Endothelial cell of umbilical vein (primary cell): ENCODE results near the gene PTCD1. TPM values are rescaled to one million over a fixed set of nuclear protein-coding genes. Genes with fewer than 3 reads are reported as not detected.

Experiments used
- BruUV-seq: library from RNA; stranded (reverse); fragments of 400-500 nt; replicated peaks from 2 replicates; lab custom pipeline; 2021; lab: Mats Ljungman, UMichigan
- CTCF ChIA-PET: fragments of 300-600, 350-600 bp; sonication (Branson Sonifier 250); formaldehyde crosslinking; loops from one replicate; lab custom pipeline; 2021; ENCODE audit warnings: antibody characterized with exemption, inconsistent platforms; lab: Charles Lee
- POLR2A ChIA-PET: fragments of 300-600, 350-600 bp; sonication (Branson Sonifier 250); formaldehyde crosslinking; loops from one replicate; lab custom pipeline; 2021; ENCODE audit warnings: antibody characterized with exemption, inconsistent platforms; lab: Charles Lee
- DNase-seq: peaks from one replicate; pipeline ENCODE4 v3.0.0-alpha.2; 2011; ENCODE audit warnings: low read depth, low spot score
- FAIRE-seq: peaks from 2 replicates; lab custom pipeline; 2011; peaks lifted over from hg19 to GRCh38; lab: Jason Lieb, UNC
- H2AFZ ChIP-seq: 2 replicates; pipeline ENCODE4 v1.6.0; 2012; ENCODE audit warnings: low read depth, low read length, control low read depth, inconsistent platforms
- H3K27ac ChIP-seq: 2 replicates; pipeline ENCODE4 v1.5.1; 2011; ENCODE audit warnings: low read depth, mild to moderate bottlenecking, control low read depth, low read length, moderate library complexity; ENCODE audit not compliant: insufficient read depth
- H3K27me3 ChIP-seq, 2 experiments: 2 replicates each; pipeline versions ENCODE4 v1.6.0 to v1.6.1; 2011; ENCODE audit warnings: low read length in 2 of 2, mixed read lengths in 1 of 2; ENCODE audit not compliant: control insufficient read depth in 2 of 2, insufficient read depth in 2 of 2
- H3K36me3 ChIP-seq, 2 experiments: 2 replicates in 1 of 2; 3 replicates in 1 of 2; pipeline ENCODE4 v1.5.1; 2011; ENCODE audit warnings: low read length in 2 of 2, mild to moderate bottlenecking in 1 of 2, moderate library complexity in 1 of 2; ENCODE audit not compliant: control insufficient read depth in 2 of 2, insufficient read depth in 2 of 2; ENCODE audit errors: extremely low read depth in 1 of 2
- H3K4me1 ChIP-seq: 3 replicates; pipeline ENCODE4 v1.5.1; 2011; ENCODE audit warnings: mild to moderate bottlenecking, low read length; ENCODE audit not compliant: control insufficient read depth, insufficient read depth; ENCODE audit errors: extremely low read depth
- H3K4me2 ChIP-seq: 2 replicates; pipeline ENCODE4 v1.6.1; 2011; ENCODE audit warnings: low read length, control low read depth, mixed read lengths; ENCODE audit not compliant: insufficient read depth
- H3K4me3 ChIP-seq, 3 experiments: fragments of 200-600 bp in 1 of 3; sonication (generic), shearing (Covaris generic) in 1 of 3; replicated peaks in 1 of 3; 2 replicates each; pipeline ENCODE4 v1.5.1; 2011 to 2016; ENCODE audit warnings: control low read depth in 3 of 3, low read length in 3 of 3, mild to moderate bottlenecking in 2 of 3, inconsistent platforms in 1 of 3, low read depth in 1 of 3, moderate library complexity in 1 of 3; ENCODE audit not compliant: insufficient read depth in 1 of 3
- H3K79me2 ChIP-seq: 2 replicates; pipeline ENCODE4 v1.6.0; 2012; ENCODE audit warnings: low read length, inconsistent platforms; ENCODE audit not compliant: control insufficient read depth, insufficient read depth
- H3K9ac ChIP-seq: replicated peaks from 2 replicates; pipeline ENCODE3; 2011; ENCODE audit warnings: low read length, control low read depth; ENCODE audit not compliant: insufficient read depth; ENCODE audit errors: extremely low read depth
- H3K9me1 ChIP-seq: replicated peaks from 3 replicates; pipeline ENCODE4 v1.6.0; 2011; ENCODE audit warnings: mild to moderate bottlenecking, low read length; ENCODE audit not compliant: control insufficient read depth, insufficient read depth; ENCODE audit errors: extremely low read depth
- H3K9me3 ChIP-seq: replicated peaks from 2 replicates; pipeline ENCODE4 v1.5.1; 2012; ENCODE audit warnings: low read length, inconsistent platforms; ENCODE audit not compliant: control insufficient read depth, insufficient read depth
- H4K20me1 ChIP-seq: replicated peaks from 2 replicates; pipeline ENCODE3; 2011; ENCODE audit warnings: mild to moderate bottlenecking, low read length; ENCODE audit not compliant: control insufficient read depth, insufficient read depth; ENCODE audit errors: extremely low read depth
- CTCF ChIP-seq, 2 donors: IDR thresholded peaks; 1 replicate in 1 of 2; 2 replicates in 1 of 2; pipeline ENCODE4 v1.5.1; 2011; ENCODE audit warnings: low read length in 2 of 2, mild to moderate bottlenecking in 2 of 2, moderate library complexity in 2 of 2, control low read depth in 1 of 2, inconsistent platforms in 1 of 2, low read depth in 1 of 2; ENCODE audit not compliant: insufficient read depth in 1 of 2; ENCODE audit errors: extremely low read depth in 1 of 2
- EZH2 ChIP-seq: IDR thresholded peaks from 2 replicates; pipeline ENCODE4 v1.6.1; 2012; ENCODE audit warnings: borderline replicate concordance, low read depth, mild to moderate bottlenecking, moderate library complexity, low read length, inconsistent platforms; ENCODE audit not compliant: severe bottlenecking
- FOS ChIP-seq: IDR thresholded peaks from 2 replicates; pipeline ENCODE4 v1.6.1; 2011; ENCODE audit warnings: mild to moderate bottlenecking, low read length, moderate library complexity, borderline replicate concordance; ENCODE audit not compliant: insufficient read depth
- GATA2 ChIP-seq: IDR thresholded peaks from 2 replicates; pipeline ENCODE4 v1.7.0; 2011; ENCODE audit warnings: low read depth, mild to moderate bottlenecking, moderate library complexity, mixed read lengths, low read length; ENCODE audit not compliant: insufficient read length, insufficient read depth
- JUN ChIP-seq: IDR thresholded peaks from 2 replicates; pipeline ENCODE4 v1.6.1; 2011; ENCODE audit warnings: borderline replicate concordance, low read depth; ENCODE audit not compliant: insufficient read length, insufficient read depth
- MAX ChIP-seq: IDR thresholded peaks from 2 replicates; pipeline ENCODE4 v1.6.1; 2011; ENCODE audit not compliant: insufficient read depth, insufficient read length
- MYC ChIP-seq: IDR thresholded peaks from one replicate; pipeline ENCODE4 v1.6.1; 2011; ENCODE audit warnings: mild to moderate bottlenecking, low read depth, low read length
- POLR2A ChIP-seq: IDR thresholded peaks from 2 replicates; pipeline ENCODE4 v1.6.1; 2012; ENCODE audit warnings: low read depth, mild to moderate bottlenecking, control low read depth, low read length
- POLR2AphosphoS5 ChIP-seq: IDR thresholded peaks from 2 replicates; pipeline ENCODE4 v1.6.1; 2012; ENCODE audit warnings: low read depth, mild to moderate bottlenecking, control low read depth, low read length, moderate library complexity; ENCODE audit not compliant: insufficient read depth
- dilution Hi-C: fragments of 300-500 bp; cut with MboI; formaldehyde crosslinking; loops from one replicate; pipeline ENCODE4 v1.15.0; 2019; ENCODE audit warnings: low sequenced_read_pairs; ENCODE audit not compliant: extremely low pct_ligation_motif_present
- intact Hi-C: fragments of 100-400 bp; cut with micrococcal nuclease; formaldehyde crosslinking; loops from one replicate; pipeline ENCODE4 v1.10.0; 2022
- polyA plus RNA-seq, 4 experiments: library from polyadenylated mRNA; depleted of rRNA in 3 of 4; stranded (reverse) in 3 of 4; unstranded in 1 of 4; fragments of >200 nt; gene quantifications; 2 replicates each; pipeline versions ENCODE4 v1.2.1 to v1.2.3, GENCODE V29; 2011 to 2012; ENCODE audit warnings: missing spikeins in 1 of 4
- total RNA-seq: library from RNA; stranded (reverse); gene quantifications from 2 replicates; pipeline ENCODE4 v1.2.3, GENCODE V29; 2021

The PTCD1 gene
- total and polyA plus RNA-seq, 2 donors (not counting 3 experiments of a cell fraction or from before 2014, with no cell fraction given), result 3.8 to 9.6 TPM

- H3K79me2 ChIP-seq, result peaks cover 45% of the 10 kb centered on the region
- dilution Hi-C loops, result no loop called here
- POLR2A ChIA-PET, result interaction anchor here (0.9 kb wide), 1 partner anchor 26 kb away, joined by 8 read pairs; the partner anchor contains the start of gene ZNF394
Observed at GRCh38 chr7:99473315-99473596, 34.7 kb upstream of the PTCD1 start.

More at GRCh38 chr7:99473315-99473596, 34.7 kb upstream of the PTCD1 start:
- Histone ChIP-seq H4K20me1 (no peaks in the 10 kb centered on the region), H3K9ac (peak overlapping the region; percentile 80), H3K27ac (peak overlapping the region; percentile 19), H3K36me3 (no peaks in the 10 kb centered on the region), H2AFZ (peak overlapping the region; percentile 88), H3K4me2 (peak overlapping the region; percentile 95), H3K9me3 (no peaks in the 10 kb centered on the region), H3K4me1 (peaks cover 5% of the 10 kb centered on the region), H3K4me3 (peak overlapping the region; percentile 79 to 93 (median 87)), H3K27me3 (no peaks in the 10 kb centered on the region), H3K9me1 (no peaks in the 10 kb centered on the region)
- intact Hi-C loops, result loop anchor here (2.0 kb wide), 1 partner anchor 144 kb away; the partner anchor contains the start of gene ZSCAN25
- BruUV-seq, result no TSS peak
- DNase-seq (peak; percentile 78), FAIRE-seq (no peak)
- TF ChIP-seq EZH2, result no peak
- no peak for TF ChIP-seq POLR2AphosphoS5
- no peak for TF ChIP-seq POLR2A
- TF ChIP-seq JUN, result no peak
- no peak for TF ChIP-seq FOS
- TF ChIP-seq MYC, result no peak
- no peak for TF ChIP-seq CTCF (IDR thresholded peaks at IDR 0.05; ENCODE audit: extremely low read depth in 1 of 2, insufficient read depth in 1 of 2, low read depth in 1 of 2, low read length in 2 of 2)
- no peak for TF ChIP-seq MAX
- TF ChIP-seq GATA2, result no peak
- CTCF ChIA-PET, result interaction anchor here (1.0 to 1.5 kb wide), 5 partner anchors 16 to 108 kb away, joined by 3 to 5 read pairs (median 4); partner anchors contain the start of genes ZKSCAN5 and ZNF394
